CD4-positive, alpha-beta T cell treated with Interleukin-10 for 1 hour (primary cell): ENCODE measurements around the gene DCLK1.

ENCODE experiments used
- DNase-seq: peaks from one replicate; pipeline ENCODE4 v3.0.0-alpha.2; 2020

Gene DCLK1

GRCh38 chr13:35856084-35856483 is 275.1 kb downstream of the DCLK1 start:
- no peak for DNase-seq

- DNase-seq: no peak
Measured at GRCh38 chr13:35855531-35856019, 275.6 kb downstream of the DCLK1 start.

GRCh38 chr13:35854286-35854685 is 276.9 kb downstream of the DCLK1 start:
- DNase-seq: no peak

- no peak for DNase-seq
Measured at GRCh38 chr13:35851881-35852280, 279.3 kb downstream of the DCLK1 start.

GRCh38 chr13:35851356-35851755 is 279.8 kb downstream of the DCLK1 start:
- no peak for DNase-seq

- DNase-seq: no peak
Measured at GRCh38 chr13:35850569-35850968, 280.6 kb downstream of the DCLK1 start.

- DNase-seq: no peak
Measured at GRCh38 chr13:35849256-35849644, 281.9 kb downstream of the DCLK1 start.

GRCh38 chr13:35848336-35849255 is 282.6 kb downstream of the DCLK1 start:
- no peak for DNase-seq

GRCh38 chr13:35843272-35843671 is 287.9 kb downstream of the DCLK1 start:
- DNase-seq: no peak

- no peak for DNase-seq
Measured at GRCh38 chr13:35841060-35841521, 290.1 kb downstream of the DCLK1 start.

GRCh38 chr13:35839806-35840205 is 291.4 kb downstream of the DCLK1 start:
- DNase-seq: no peak

GRCh38 chr13:35838356-35838755 is 292.8 kb downstream of the DCLK1 start:
- no peak for DNase-seq

GRCh38 chr13:35836446-35836845 is 294.7 kb downstream of the DCLK1 start:
- DNase-seq: no peak

- no peak for DNase-seq
Measured at GRCh38 chr13:35835989-35836388, 295.2 kb downstream of the DCLK1 start.

GRCh38 chr13:35833608-35834275 is 297.4 kb downstream of the DCLK1 start:
- no peak for DNase-seq

GRCh38 chr13:35833031-35833430 is 298.2 kb downstream of the DCLK1 start:
- no peak for DNase-seq

GRCh38 chr13:35832551-35832950 is 298.6 kb downstream of the DCLK1 start:
- no peak for DNase-seq

- no peak for DNase-seq
Measured at GRCh38 chr13:35830850-35831450, 300.2 kb downstream of the DCLK1 start.

GRCh38 chr13:35826626-35827254 is 304.4 kb downstream of the DCLK1 start:
- DNase-seq: no peak

- DNase-seq: no peak
Measured at GRCh38 chr13:35824825-35825224, 306.4 kb downstream of the DCLK1 start.

- no peak for DNase-seq
Measured at GRCh38 chr13:35824395-35824794, 306.8 kb downstream of the DCLK1 start.

GRCh38 chr13:35822666-35823065 is 308.5 kb downstream of the DCLK1 start:
- no peak for DNase-seq

GRCh38 chr13:35818633-35819067 is 312.5 kb downstream of the DCLK1 start:
- no peak for DNase-seq
